ENCODE data around the gene POLG.

DNA sequence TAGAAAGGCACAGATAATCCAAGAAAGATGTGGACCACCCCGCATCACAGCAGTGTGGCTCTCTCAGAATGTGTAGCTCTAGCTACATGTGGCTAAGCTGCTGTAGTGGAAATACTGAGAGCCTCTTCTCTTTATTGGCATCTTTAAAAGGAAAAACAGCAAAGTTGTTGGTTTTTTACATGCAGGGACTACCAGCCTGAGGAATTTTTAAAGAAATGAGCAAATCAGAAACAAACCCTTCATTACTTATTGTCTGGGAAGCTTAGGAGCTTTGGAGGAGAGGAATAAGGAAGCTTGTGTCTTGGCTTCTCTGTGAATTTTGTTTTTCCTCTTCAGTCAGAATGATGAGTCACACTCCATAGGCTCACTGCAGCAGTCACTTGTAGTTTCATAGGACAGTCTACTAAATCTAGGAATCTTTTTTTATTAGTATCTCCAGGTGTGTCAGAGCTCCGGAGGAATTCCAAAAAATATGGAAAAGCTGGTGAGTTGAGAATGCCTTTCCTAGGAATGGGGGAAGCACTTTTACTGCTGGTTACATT is 27.5 kb downstream of the POLG start:
- TF ChIP-seq CTCF (IDR thresholded peaks at IDR 0.05): no peak
- no peak for TF ChIP-seq POLR2A (IDR thresholded peaks at IDR 0.05)

All from stomach (tissue), 4 donors.